Ascending aorta (tissue), 2 donors: ENCODE data around the gene ZNF785. TPM values are rescaled to one million over a fixed set of nuclear protein-coding genes. Genes with fewer than 3 reads are reported as not detected.
"Not testable (repeated sequence)": the region's sequence is repeated elsewhere in the genome, so short reads cannot be mapped to it uniquely, and the experiment has no call there.

Experiments used
- DNase-seq, 2 donors: peaks; one replicate each; pipeline ENCODE4 v3.0.0-alpha.2; 2019; ENCODE audit warnings: low spot score in 2 of 2
- H3K27ac ChIP-seq, 2 donors: fragments of 200-600 bp; sonication (generic); one replicate each; pipeline ENCODE4 v1.5.1; 2016 to 2017; ENCODE audit warnings: mild to moderate bottlenecking in 1 of 2
- H3K27me3 ChIP-seq: fragments of 200-600 bp; sonication (generic); one replicate; pipeline ENCODE4 v1.5.1; 2017
- H3K36me3 ChIP-seq, 2 donors: fragments of 200-600 bp; sonication (generic); one replicate each; pipeline ENCODE4 v1.5.1; 2016
- H3K4me1 ChIP-seq, 2 donors: fragments of 200-600 bp; sonication (generic); one replicate each; pipeline ENCODE4 v1.5.1; 2016 to 2017; ENCODE audit warnings: mild to moderate bottlenecking in 1 of 2
- H3K4me3 ChIP-seq, 2 donors: fragments of 200-600 bp; sonication (generic); one replicate each; pipeline ENCODE4 v1.5.1; 2016 to 2017; ENCODE audit warnings: mild to moderate bottlenecking in 1 of 2
- H3K9me3 ChIP-seq, 2 donors: fragments of 200-600 bp; sonication (generic); one replicate each; pipeline ENCODE4 v1.5.1; 2016
- intact Hi-C: fragments of 100-400 bp; cut with DNase I; formaldehyde crosslinking; loops from one replicate; pipeline ENCODE4 v1.15.1; 2023
- total RNA-seq: library from RNA; depleted of rRNA; stranded (reverse); fragments of >200 nt; gene quantifications from one replicate; pipeline ENCODE4 v1.1.0, GENCODE V29; 2016
- TF ChIP-seq, protein P1 (sequence below), 3 experiments: fragments of 200-600 bp in 2 of 3; fragments of 450-650 bp in 1 of 3; sonication (generic) in 2 of 3; IDR thresholded peaks; one replicate each; pipeline ENCODE4 v1.5.1; 2016 to 2019; ENCODE audit warnings: antibody characterized with exemption in 3 of 3, mild to moderate bottlenecking in 1 of 3, moderate library complexity in 1 of 3

ZNF785 gene
- total RNA-seq, 1 donor from 2014 or later = 12.1 TPM

DNA sequence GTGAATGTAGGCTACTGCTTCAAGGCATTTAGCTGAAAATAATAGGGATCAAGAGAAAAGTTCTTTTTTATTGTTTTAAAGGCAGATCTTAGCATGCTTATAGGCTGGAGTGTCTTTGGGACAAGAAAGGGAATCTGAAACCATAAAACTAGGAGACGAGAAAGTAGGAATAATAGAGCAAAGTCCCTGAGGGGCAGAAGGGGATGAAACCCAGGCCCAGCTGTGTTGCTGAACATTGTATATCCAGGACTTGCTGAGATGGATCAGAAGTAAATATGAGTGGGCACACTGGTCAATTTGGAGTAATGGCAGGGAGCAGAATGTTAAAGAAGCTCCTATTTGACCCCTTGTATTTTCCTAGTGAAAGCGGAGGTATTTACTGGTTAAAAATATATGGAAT, 15.4 kb upstream of the ZNF785 start:
- TF ChIP-seq, protein P1, sequence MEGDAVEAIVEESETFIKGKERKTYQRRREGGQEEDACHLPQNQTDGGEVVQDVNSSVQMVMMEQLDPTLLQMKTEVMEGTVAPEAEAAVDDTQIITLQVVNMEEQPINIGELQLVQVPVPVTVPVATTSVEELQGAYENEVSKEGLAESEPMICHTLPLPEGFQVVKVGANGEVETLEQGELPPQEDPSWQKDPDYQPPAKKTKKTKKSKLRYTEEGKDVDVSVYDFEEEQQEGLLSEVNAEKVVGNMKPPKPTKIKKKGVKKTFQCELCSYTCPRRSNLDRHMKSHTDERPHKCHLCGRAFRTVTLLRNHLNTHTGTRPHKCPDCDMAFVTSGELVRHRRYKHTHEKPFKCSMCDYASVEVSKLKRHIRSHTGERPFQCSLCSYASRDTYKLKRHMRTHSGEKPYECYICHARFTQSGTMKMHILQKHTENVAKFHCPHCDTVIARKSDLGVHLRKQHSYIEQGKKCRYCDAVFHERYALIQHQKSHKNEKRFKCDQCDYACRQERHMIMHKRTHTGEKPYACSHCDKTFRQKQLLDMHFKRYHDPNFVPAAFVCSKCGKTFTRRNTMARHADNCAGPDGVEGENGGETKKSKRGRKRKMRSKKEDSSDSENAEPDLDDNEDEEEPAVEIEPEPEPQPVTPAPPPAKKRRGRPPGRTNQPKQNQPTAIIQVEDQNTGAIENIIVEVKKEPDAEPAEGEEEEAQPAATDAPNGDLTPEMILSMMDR (IDR thresholded peaks at IDR 0.05) = no peak
- Histone ChIP-seq H3K4me1 (no peaks in the 10 kb centered on the region), H3K4me3 (no peak overlapping the region), H3K27me3 (no peaks in the 10 kb centered on the region), H3K9me3 (no peaks in the 10 kb centered on the region), H3K36me3 (peaks cover 17 to 32% of the 10 kb centered on the region in 2 donors), H3K27ac (no peak overlapping the region)
- DNase-seq = no peak
- intact Hi-C loops = no loop called here

DNA sequence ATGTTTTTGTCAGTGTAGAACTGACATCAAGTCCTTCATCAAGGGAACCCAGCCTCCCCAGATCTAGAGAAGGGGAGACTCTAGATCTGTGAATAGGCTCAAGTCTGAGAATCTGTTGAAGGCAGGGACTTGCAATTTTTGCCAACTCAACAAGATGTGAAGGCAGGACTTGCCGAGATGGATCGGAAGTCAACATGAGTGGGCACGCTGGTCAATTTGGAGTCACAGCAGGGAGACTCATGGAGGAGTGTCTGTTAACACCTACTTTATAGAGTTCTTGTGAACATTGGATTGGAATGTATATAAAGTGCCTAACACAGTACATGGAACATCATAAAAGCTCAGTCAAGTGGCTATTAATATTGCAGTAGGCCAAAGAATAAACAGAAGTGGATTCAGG, 14.7 kb upstream of the ZNF785 start:
- no peak overlapping the region for H3K4me3 ChIP-seq
- intact Hi-C loops = no loop called here
- DNase-seq = no peak
- no peaks in the 10 kb centered on the region for H3K9me3 ChIP-seq
- peaks cover 12 to 25% of the 10 kb centered on the region in 2 donors for H3K36me3 ChIP-seq
- H3K27me3 ChIP-seq = no peaks in the 10 kb centered on the region
- TF ChIP-seq, protein P1 (IDR thresholded peaks at IDR 0.05) = no peak
- no peak overlapping the region for H3K27ac ChIP-seq
- no peaks in the 10 kb centered on the region for H3K4me1 ChIP-seq

DNA sequence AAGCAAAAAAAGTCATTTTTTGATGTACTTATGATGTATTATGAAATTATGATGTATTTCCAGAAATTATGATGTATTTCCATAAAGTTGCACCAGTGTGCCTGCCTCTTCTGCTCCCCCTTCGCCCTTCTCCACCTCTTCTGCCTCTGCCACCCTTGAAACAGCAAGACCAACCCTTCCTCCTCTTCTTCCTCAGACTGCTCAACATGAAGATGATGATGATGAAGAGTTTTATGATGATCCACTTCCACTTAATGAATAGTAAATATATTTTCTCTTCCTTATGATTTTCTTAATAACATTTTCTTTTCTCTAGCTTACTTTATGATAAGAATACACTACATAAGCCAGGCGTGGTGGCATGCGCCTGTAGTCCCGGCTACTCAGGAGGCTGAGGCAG, 7.4 kb upstream of the ZNF785 start:
- H3K36me3 ChIP-seq = no peaks in the 10 kb centered on the region
- H3K4me3 ChIP-seq = no peak overlapping the region
- no peak for DNase-seq
- H3K4me1 ChIP-seq = no peaks in the 10 kb centered on the region
- TF ChIP-seq, protein P1 (IDR thresholded peaks at IDR 0.05) = no peak
- H3K27ac ChIP-seq = no peak overlapping the region
- no peaks in the 10 kb centered on the region for H3K9me3 ChIP-seq
- H3K27me3 ChIP-seq = no peaks in the 10 kb centered on the region
- intact Hi-C loops = no loop called here

DNA sequence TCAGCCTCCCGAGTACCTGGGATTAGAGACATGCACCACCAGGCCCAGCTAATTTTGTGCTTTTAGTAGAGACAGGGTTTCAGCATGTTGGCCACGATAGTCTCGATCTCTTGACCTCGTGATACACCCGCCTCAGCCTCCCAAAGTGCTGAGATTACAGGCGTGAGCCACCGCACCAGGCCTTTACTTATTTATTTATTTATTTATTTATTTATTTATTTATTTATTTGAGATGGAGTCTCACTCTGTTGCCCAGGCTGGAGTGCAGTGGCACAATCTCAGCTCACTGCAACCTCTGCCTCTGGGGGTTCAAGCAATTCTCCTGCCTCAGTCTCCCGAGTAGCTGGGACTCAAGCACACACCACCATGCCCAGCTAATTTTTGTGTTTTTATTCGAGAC, 5.4 kb upstream of the ZNF785 start:
- H3K4me3 ChIP-seq, H3K9me3 ChIP-seq, H3K36me3 ChIP-seq, H3K4me1 ChIP-seq, DNase-seq, intact Hi-C loops, H3K27ac ChIP-seq, H3K27me3 ChIP-seq: not testable (repeated sequence)

DNA sequence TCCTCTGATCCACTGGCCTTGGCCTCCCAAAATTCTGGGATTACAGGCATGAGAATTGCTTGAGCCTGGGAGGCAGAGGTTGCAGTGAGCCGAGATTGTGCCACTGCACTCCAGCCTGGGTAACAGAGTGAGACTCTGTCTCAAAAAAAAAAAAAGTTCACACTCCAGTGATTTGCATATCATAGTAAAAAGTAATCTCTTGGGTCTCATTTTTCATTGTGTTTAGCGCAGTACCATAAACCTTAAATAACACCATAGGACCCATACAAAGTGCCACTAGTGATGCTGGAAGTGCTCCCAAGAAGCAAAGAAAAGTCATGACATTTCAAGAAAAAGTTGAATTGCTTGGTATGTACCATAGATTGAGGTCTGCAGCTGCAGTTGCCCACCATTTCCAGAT, 4.1 kb upstream of the ZNF785 start:
- H3K4me3 ChIP-seq, intact Hi-C loops, H3K4me1 ChIP-seq, H3K36me3 ChIP-seq, H3K27me3 ChIP-seq, H3K9me3 ChIP-seq, DNase-seq, H3K27ac ChIP-seq: not testable (repeated sequence)

DNA sequence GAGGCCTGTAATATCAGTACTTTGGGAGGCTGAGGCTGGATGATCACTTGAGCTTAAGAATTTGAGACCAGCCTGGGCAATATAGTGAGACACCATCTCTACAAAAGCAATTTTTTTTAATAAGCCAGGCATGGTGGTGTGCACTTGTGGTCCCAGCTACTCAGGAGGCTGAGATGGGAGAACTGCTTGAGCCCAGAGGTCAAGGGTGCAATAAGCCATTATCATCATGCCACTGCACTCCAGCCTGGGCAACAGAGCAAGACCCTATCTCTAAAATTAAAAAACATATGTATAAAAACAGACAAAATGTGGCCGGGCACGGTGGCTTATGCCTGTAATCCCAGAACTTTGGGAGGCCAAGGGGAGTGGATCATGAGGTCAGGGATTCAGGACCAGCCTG, 3.2 kb upstream of the ZNF785 start:
- TF ChIP-seq, protein P1 (IDR thresholded peaks at IDR 0.05) = no peak
- H3K36me3 ChIP-seq = no peaks in the 10 kb centered on the region
- intact Hi-C loops = no loop called here
- no peak overlapping the region for H3K4me3 ChIP-seq
- peaks cover 0 to 13% of the 10 kb centered on the region in 2 donors for H3K4me1 ChIP-seq
- no peak for DNase-seq
- H3K9me3 ChIP-seq = no peaks in the 10 kb centered on the region
- H3K27me3 ChIP-seq = no peaks in the 10 kb centered on the region
- no peak overlapping the region for H3K27ac ChIP-seq

DNA sequence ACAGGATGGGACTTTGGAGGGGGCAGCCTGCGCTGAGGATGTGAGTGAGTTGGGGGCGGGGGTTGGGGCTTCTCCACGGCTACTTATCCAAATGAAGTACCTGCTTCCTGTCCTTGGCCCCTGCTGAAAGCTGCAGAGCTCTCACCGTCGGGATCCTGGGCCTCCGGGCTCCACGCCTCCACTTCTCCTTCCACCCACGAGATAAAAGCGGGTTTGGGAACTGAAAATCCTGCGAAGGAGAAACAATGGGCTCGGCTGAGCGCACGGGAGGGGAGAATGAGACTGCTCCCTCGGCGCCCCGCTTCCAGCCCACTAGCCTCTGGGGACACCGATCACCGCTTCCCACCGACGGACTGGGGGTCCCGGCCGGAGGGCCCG, 486 bp downstream of the ZNF785 start:
- Histone ChIP-seq H3K9me3 (no peaks in the 10 kb centered on the region), H3K27ac (peak overlapping the region; percentile 92 to 93), H3K4me1 (peaks cover 0 to 16% of the 10 kb centered on the region in 2 donors), H3K36me3 (peaks cover 10 to 29% of the 10 kb centered on the region in 2 donors), H3K4me3 (peak overlapping the region; percentile 82 to 90), H3K27me3 (no peaks in the 10 kb centered on the region)
- DNase-seq = no peak
- intact Hi-C loops = loop anchor here (1.0 to 2.0 kb wide), 8 partner anchors 13 to 74 kb away; partner anchors contain the start of genes FBRS, PRR14, ZNF689 and ZNF764
- TF ChIP-seq, protein P1 (IDR thresholded peaks at IDR 0.05) = no peak
